ENCODE data around the gene NCAM2. TPM values are rescaled to one million over a fixed set of nuclear protein-coding genes. Genes with fewer than 3 reads are reported as not detected.
"Not testable (repeated sequence)": the region's sequence is repeated elsewhere in the genome, so short reads cannot be mapped to it uniquely, and the experiment has no call there.

Gene NCAM2
- total RNA-seq, 1 donor from 2014 or later: 0.84 TPM

DNA sequence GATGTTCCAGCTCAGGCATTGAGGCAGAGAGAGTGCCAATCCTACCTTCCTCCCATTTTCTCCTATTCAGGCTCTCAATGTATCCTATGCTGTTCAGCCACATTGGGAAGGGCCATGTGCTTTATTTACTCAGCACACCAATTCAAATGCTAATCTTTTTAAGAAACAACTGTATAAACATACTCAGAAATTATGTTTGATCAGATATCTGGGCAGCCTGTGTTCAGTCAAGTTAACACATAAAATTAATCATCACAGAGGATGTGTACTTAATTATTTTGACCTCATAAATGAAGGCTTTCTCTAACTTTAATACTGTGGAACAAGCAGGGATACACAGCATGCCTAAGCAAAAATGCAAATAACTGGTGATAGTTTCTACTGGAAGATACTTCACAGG lies 149.8 kb downstream of the NCAM2 start:
- H3K4me2 ChIP-seq: no peak overlapping the region
- no peaks in the 10 kb centered on the region for H3K27me3 Mint-ChIP-seq (ENCODE audit: insufficient read depth, low read depth)
- no peaks in the 10 kb centered on the region for H3F3A ChIP-seq (ENCODE audit: low read depth)
- H3K4me1 ChIP-seq: no peaks in the 10 kb centered on the region
- TF ChIP-seq EZH2phosphoT487 (IDR thresholded peaks at IDR 0.05) (no peak), CTCF (IDR thresholded peaks at IDR 0.05) (no peak), EZH2 (IDR thresholded peaks at IDR 0.05) (no peak)
- no peaks in the 10 kb centered on the region for H3K79me2 ChIP-seq (ENCODE audit: low read depth)
- DNase-seq (ENCODE audit: low spot score): no peak
- no peaks in the 10 kb centered on the region for H4K20me1 ChIP-seq (ENCODE audit: low read depth)
- H3K4me1 Mint-ChIP-seq: no peaks in the 10 kb centered on the region
- no peak overlapping the region for H3K9ac ChIP-seq
- H3K27ac ChIP-seq: no peak overlapping the region
- no peaks in the 10 kb centered on the region for H3K9me3 ChIP-seq (ENCODE audit: low read depth)
- no peak overlapping the region for H3K4me3 ChIP-seq
- H3K4me3 Mint-ChIP-seq: no peak overlapping the region
- no peaks in the 10 kb centered on the region for H3K36me3 Mint-ChIP-seq
- no peak overlapping the region for H3K27ac Mint-ChIP-seq
- H3K9me3 Mint-ChIP-seq: no peaks in the 10 kb centered on the region
- no peaks in the 10 kb centered on the region for H3K27me3 ChIP-seq
- H3K36me3 ChIP-seq: no peaks in the 10 kb centered on the region
- H2AFZ ChIP-seq (replicated peaks): no peak overlapping the region

DNA sequence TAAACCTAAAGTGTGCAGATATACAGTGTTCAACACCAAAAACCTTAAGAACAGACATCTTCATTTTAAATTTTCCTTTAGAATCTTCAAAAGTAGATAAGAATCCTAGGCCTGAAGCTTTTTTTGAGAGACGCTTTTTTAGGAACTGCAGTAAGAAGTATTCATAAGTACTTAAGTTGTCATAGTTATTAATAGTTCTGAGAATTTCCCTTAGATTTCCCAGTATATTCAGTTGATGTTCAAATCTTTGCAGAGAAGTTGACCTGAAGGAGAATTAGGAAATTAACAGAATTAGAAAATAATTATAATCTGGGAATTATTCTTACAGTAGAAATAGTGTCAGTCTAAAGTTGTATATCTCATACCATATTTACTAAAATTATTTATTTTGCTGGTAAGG lies 150.3 kb downstream of the NCAM2 start:
- no peaks in the 10 kb centered on the region for H4K20me1 ChIP-seq (ENCODE audit: low read depth)
- H3K9ac ChIP-seq: no peak overlapping the region
- no peaks in the 10 kb centered on the region for H3K36me3 ChIP-seq
- H2AFZ ChIP-seq (replicated peaks): no peak overlapping the region
- H3K4me2 ChIP-seq: no peak overlapping the region
- no peaks in the 10 kb centered on the region for H3K27me3 ChIP-seq
- Mint-ChIP-seq H3K4me3 (no peak overlapping the region), H3K36me3 (no peaks in the 10 kb centered on the region), H3K4me1 (no peaks in the 10 kb centered on the region), H3K27me3 (ENCODE audit: insufficient read depth, low read depth) (no peaks in the 10 kb centered on the region), H3K27ac (no peak overlapping the region), H3K9me3 (no peaks in the 10 kb centered on the region)
- H3K9me3 ChIP-seq (ENCODE audit: low read depth): no peaks in the 10 kb centered on the region
- H3K4me3 ChIP-seq: no peak overlapping the region
- TF ChIP-seq CTCF (IDR thresholded peaks at IDR 0.05) (no peak), EZH2 (IDR thresholded peaks at IDR 0.05) (no peak), EZH2phosphoT487 (IDR thresholded peaks at IDR 0.05) (no peak)
- no peaks in the 10 kb centered on the region for H3K4me1 ChIP-seq
- H3K79me2 ChIP-seq (ENCODE audit: low read depth): no peaks in the 10 kb centered on the region
- no peak for DNase-seq (ENCODE audit: low spot score)
- H3K27ac ChIP-seq: no peak overlapping the region
- no peaks in the 10 kb centered on the region for H3F3A ChIP-seq (ENCODE audit: low read depth)

DNA sequence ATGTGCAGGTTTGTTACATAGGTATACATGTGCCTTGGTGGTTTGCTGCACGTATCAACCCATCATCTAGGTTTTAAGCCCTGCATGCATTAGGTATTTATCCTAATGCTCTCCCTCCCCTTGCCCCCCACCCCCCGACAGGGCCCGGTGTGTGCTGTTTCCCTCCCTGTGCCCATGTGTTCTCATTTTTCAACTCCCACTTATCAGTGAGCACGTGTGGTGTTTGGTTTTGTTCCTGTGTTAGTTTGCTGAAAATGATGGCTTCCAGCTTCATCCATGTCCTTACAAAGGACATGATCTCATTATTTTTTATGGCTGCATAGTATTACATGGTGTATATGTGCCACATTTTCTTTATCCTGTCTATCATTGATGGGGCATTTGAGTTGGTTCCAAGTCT lies 151.2 kb downstream of the NCAM2 start:
- H3K9me3 ChIP-seq (ENCODE audit: low read depth); H3K27me3 Mint-ChIP-seq (ENCODE audit: insufficient read depth, low read depth); H3K4me2 ChIP-seq; H2AFZ ChIP-seq (replicated peaks); H4K20me1 ChIP-seq (ENCODE audit: low read depth); H3K27ac Mint-ChIP-seq; H3K27ac ChIP-seq; H3K9ac ChIP-seq; H3F3A ChIP-seq (ENCODE audit: low read depth); DNase-seq (ENCODE audit: low spot score); H3K4me3 ChIP-seq; H3K4me1 Mint-ChIP-seq; H3K4me3 Mint-ChIP-seq; H3K36me3 Mint-ChIP-seq; H3K36me3 ChIP-seq; H3K9me3 Mint-ChIP-seq; H3K79me2 ChIP-seq (ENCODE audit: low read depth); H3K27me3 ChIP-seq; H3K4me1 ChIP-seq: not testable (repeated sequence)

- Histone ChIP-seq H3K27me3 (no peaks in the 10 kb centered on the region), H3K79me2 (ENCODE audit: low read depth) (no peaks in the 10 kb centered on the region), H3K4me1 (no peaks in the 10 kb centered on the region), H4K20me1 (ENCODE audit: low read depth) (no peaks in the 10 kb centered on the region), H3K9ac (no peak overlapping the region), H2AFZ (replicated peaks) (no peak overlapping the region), H3K36me3 (no peaks in the 10 kb centered on the region), H3K9me3 (ENCODE audit: low read depth) (no peaks in the 10 kb centered on the region), H3K4me2 (no peak overlapping the region), H3F3A (ENCODE audit: low read depth) (no peaks in the 10 kb centered on the region), H3K27ac (no peak overlapping the region), H3K4me3 (no peak overlapping the region)
- H3K4me3 Mint-ChIP-seq: no peak overlapping the region
- no peaks in the 10 kb centered on the region for H3K4me1 Mint-ChIP-seq
- TF ChIP-seq EZH2phosphoT487 (IDR thresholded peaks at IDR 0.05) (no peak), CTCF (IDR thresholded peaks at IDR 0.05) (no peak), EZH2 (IDR thresholded peaks at IDR 0.05) (no peak)
- no peak for DNase-seq (ENCODE audit: low spot score)
- no peaks in the 10 kb centered on the region for H3K36me3 Mint-ChIP-seq
- H3K27me3 Mint-ChIP-seq (ENCODE audit: insufficient read depth, low read depth): no peaks in the 10 kb centered on the region
- H3K9me3 Mint-ChIP-seq: no peaks in the 10 kb centered on the region
- no peak overlapping the region for H3K27ac Mint-ChIP-seq
Observed at GRCh38 chr21:21151231-21151630, 153.0 kb downstream of the NCAM2 start.

Data from neural progenitor cell (in vitro differentiated cells).